A673 (cell line): ENCODE data around the gene MYO18A. TPM values are rescaled to one million over a fixed set of nuclear protein-coding genes. Genes with fewer than 3 reads are reported as not detected.

ENCODE experiments used
- BruUV-seq: library from RNA; stranded (reverse); fragments of 400-500 nt; replicated peaks from 2 replicates; lab custom pipeline; 2021; lab: Mats Ljungman, UMichigan
- CTCF ChIA-PET: fragments of 300-600 bp; sonication (Branson Sonifier 250); formaldehyde crosslinking; loops from one replicate; lab custom pipeline; 2022; ENCODE audit warnings: antibody characterized with exemption; lab: Charles Lee
- POLR2A ChIA-PET: fragments of 300-600 bp; sonication (Branson Sonifier 250); formaldehyde crosslinking; loops from one replicate; lab custom pipeline; 2022; ENCODE audit warnings: antibody characterized with exemption; ENCODE audit not compliant: low non-redundant PET; lab: Charles Lee
- DNase-seq: peaks from one replicate; pipeline ENCODE4 v3.0.0-alpha.2; 2015; ENCODE audit warnings: low spot score
- H3K27ac ChIP-seq: fragments of 200-600 bp; sonication (generic); 2 replicates; pipeline ENCODE4 v1.5.1; 2016; ENCODE audit warnings: mixed run types, low read depth, mild to moderate bottlenecking, mixed read lengths, antibody characterized with exemption, low read length; ENCODE audit not compliant: poor library complexity, severe bottlenecking
- H3K27me3 ChIP-seq: fragments of 200-600 bp; sonication (generic); replicated peaks from 2 replicates; pipeline ENCODE4 v1.6.1; 2017; ENCODE audit warnings: mixed run types, low read depth, mild to moderate bottlenecking, mixed read lengths, antibody characterized with exemption, low read length; ENCODE audit not compliant: insufficient read depth, poor library complexity
- H3K36me3 ChIP-seq: fragments of 200-600 bp; sonication (generic); 2 replicates; pipeline ENCODE4 v1.6.1; 2016; ENCODE audit warnings: mixed run types, mild to moderate bottlenecking, mixed read lengths, antibody characterized with exemption, low read length; ENCODE audit not compliant: insufficient read depth, poor library complexity, severe bottlenecking
- H3K4me1 ChIP-seq: fragments of 200-600 bp; sonication (generic); 2 replicates; pipeline ENCODE4 v1.6.1; 2017; ENCODE audit warnings: mixed run types, mild to moderate bottlenecking, mixed read lengths, antibody characterized with exemption, low read length; ENCODE audit not compliant: insufficient read depth, poor library complexity, severe bottlenecking
- H3K4me3 ChIP-seq: fragments of 200-600 bp; sonication (generic); 2 replicates; pipeline ENCODE4 v1.5.1; 2016; ENCODE audit warnings: low read depth, mixed run types, mild to moderate bottlenecking, mixed read lengths, low read length; ENCODE audit not compliant: poor library complexity, severe bottlenecking
- H3K9me3 ChIP-seq: fragments of 200-600 bp; sonication (generic); 2 replicates; pipeline ENCODE4 v1.6.1; 2016; ENCODE audit warnings: mixed run types, low read depth, mild to moderate bottlenecking, mixed read lengths, antibody characterized with exemption, low read length; ENCODE audit not compliant: poor library complexity, severe bottlenecking
- EZH2 ChIP-seq: fragments of 200-600 bp; sonication (generic); IDR thresholded peaks from 2 replicates; pipeline ENCODE4 v1.6.1; 2017; ENCODE audit warnings: borderline replicate concordance, low read depth, mild to moderate bottlenecking, mixed read lengths, antibody characterized with exemption, low read length; ENCODE audit not compliant: poor library complexity, severe bottlenecking
- intact Hi-C: fragments of 100-400 bp; cut with micrococcal nuclease; formaldehyde crosslinking; loops from one replicate; pipeline ENCODE4 v1.10.0; 2022; ENCODE audit not compliant: unreplicated experiment
- total RNA-seq: library from RNA; stranded (reverse); gene quantifications from 2 replicates; pipeline ENCODE4 v1.2.3, GENCODE V29; 2021
- TF ChIP-seq, protein P1 (sequence below): fragments of 300-800, 200-600 bp; sonication (generic); conservative IDR thresholded peaks from 2 replicates; pipeline ENCODE4 v1.5.1; 2017; ENCODE audit warnings: low read depth, mild to moderate bottlenecking, antibody characterized with exemption, low read length, moderate library complexity, mixed read lengths

MYO18A gene
- total RNA-seq, 1 experiment from 2014 or later: 26.6 TPM

DNA sequence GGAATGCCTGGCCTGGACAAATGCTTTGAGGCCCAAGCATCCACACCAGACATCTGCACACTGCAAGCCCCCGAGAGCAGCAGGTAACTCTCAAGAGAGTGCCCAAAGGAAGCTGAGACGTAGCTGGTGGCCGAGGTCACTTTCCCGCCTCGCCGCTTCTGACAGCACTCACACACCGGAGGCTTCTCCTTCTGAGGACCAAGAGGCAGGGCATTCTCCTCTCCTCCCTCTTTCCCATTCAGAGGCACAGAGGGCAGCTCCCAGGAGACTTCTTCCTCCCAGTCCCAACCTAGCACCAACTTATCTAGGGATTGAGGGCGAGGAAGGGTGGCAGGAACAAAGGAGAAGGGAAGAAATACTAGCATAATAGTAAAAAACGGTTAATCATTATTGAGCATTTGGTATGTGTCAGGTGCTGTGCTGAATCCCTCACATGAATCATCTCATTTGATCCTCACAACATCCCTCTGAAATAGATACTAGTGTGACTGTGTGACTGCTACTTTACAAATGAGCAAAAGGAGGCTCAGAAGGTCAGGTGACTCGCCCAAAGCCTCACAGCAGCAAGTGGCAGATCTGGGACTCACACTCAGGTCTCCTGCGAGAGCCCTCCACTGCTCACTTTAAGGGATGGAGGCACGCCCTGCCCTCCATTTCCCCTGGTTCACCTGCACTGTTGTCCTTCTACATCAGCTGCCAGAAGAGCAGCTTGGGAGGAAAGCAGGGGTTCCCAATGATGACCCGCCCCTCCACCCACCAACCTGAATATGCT lies 41.8 kb downstream of the MYO18A start:
- DNase-seq: no peak
- Histone ChIP-seq H3K36me3 (no peaks in the 10 kb centered on the region), H3K27me3 (no peaks in the 10 kb centered on the region), H3K4me3 (no peak overlapping the region), H3K4me1 (peaks cover 21% of the 10 kb centered on the region), H3K27ac (no peak overlapping the region), H3K9me3 (no peaks in the 10 kb centered on the region)
- intact Hi-C loops: no loop called here
- no peak for TF ChIP-seq EZH2
- TF ChIP-seq, protein P1, sequence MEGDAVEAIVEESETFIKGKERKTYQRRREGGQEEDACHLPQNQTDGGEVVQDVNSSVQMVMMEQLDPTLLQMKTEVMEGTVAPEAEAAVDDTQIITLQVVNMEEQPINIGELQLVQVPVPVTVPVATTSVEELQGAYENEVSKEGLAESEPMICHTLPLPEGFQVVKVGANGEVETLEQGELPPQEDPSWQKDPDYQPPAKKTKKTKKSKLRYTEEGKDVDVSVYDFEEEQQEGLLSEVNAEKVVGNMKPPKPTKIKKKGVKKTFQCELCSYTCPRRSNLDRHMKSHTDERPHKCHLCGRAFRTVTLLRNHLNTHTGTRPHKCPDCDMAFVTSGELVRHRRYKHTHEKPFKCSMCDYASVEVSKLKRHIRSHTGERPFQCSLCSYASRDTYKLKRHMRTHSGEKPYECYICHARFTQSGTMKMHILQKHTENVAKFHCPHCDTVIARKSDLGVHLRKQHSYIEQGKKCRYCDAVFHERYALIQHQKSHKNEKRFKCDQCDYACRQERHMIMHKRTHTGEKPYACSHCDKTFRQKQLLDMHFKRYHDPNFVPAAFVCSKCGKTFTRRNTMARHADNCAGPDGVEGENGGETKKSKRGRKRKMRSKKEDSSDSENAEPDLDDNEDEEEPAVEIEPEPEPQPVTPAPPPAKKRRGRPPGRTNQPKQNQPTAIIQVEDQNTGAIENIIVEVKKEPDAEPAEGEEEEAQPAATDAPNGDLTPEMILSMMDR: no peak
- POLR2A ChIA-PET: no interaction called here
- BruUV-seq: no TSS peak
- CTCF ChIA-PET: interaction anchor here (1.0 kb wide), 1 partner anchor 9 kb away, joined by 3 read pairs; no protein-coding TSS in a partner anchor

DNA sequence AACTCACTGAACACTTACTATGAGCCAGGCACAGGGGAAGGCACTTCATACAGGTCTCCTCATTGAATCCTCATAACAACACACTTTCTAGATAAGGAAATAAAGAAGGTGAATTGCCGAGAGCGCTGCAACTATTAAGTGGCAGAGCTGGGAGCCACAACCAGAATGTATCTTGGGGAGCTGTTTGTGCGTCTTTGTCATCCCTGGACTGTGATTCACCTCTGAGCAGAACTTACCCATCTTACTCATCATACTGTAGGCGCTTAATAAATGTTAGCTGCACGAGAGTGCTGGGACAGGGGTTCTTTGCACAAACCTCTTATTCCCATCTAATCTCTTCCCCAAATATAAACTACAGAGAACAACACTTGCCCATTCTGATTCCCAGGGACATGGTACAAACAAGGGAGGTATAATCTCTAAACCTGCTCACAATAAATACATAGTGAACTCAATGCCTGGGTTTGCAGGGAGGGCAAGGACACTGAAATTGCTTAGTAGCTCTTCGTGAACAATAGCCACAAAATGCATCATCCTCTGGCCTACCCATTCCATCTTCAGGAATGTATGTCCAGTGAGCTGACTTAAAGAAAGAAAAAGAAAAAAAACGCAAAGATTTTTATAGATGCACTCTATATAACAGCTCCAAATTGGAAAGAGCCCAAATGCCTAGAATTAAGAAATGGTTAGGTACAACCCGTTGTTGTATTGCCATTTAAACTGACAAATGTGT lies 43.0 kb downstream of the MYO18A start:
- H3K9me3 ChIP-seq: no peaks in the 10 kb centered on the region
- TF ChIP-seq, protein P1: no peak
- TF ChIP-seq EZH2: no peak
- no peaks in the 10 kb centered on the region for H3K27me3 ChIP-seq
- no peak overlapping the region for H3K4me3 ChIP-seq
- H3K4me1 ChIP-seq: peaks cover 21% of the 10 kb centered on the region
- CTCF ChIA-PET: interaction anchor here (1.0 kb wide), 1 partner anchor 10 kb away, joined by 3 read pairs; no protein-coding TSS in a partner anchor
- no peak overlapping the region for H3K27ac ChIP-seq
- no peak for DNase-seq
- no peaks in the 10 kb centered on the region for H3K36me3 ChIP-seq
- POLR2A ChIA-PET: interaction anchor here (0.6 kb wide), 2 partner anchors 239 to 294 kb away, joined by 3 read pairs; partner anchors contain the start of gene FAM222B
- intact Hi-C loops: no loop called here
- BruUV-seq: no TSS peak

DNA sequence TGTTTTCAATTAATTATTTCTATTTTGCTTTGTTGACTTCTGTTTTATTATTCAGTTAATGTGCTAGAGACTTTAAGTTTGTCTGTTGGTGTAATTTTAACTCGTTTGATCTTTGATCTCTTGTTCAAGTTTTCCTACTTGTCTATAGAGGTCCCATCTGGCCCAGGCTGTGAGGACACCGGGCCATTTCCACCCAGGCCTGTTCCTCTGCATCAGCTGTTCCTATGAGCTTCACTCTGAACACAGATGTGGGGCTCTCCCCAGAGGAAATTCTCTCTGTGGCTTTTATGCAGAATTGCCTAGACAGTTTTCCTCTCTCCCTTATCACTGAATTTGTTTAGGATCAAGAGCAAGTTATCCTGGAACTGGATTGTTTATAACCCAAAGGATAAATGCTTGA lies 44.7 kb downstream of the MYO18A start:
- no peak for TF ChIP-seq EZH2
- TF ChIP-seq, protein P1: no peak
- intact Hi-C loops: no loop called here
- Histone ChIP-seq H3K4me1 (peaks cover 10% of the 10 kb centered on the region), H3K27ac (no peak overlapping the region), H3K9me3 (no peaks in the 10 kb centered on the region), H3K27me3 (no peaks in the 10 kb centered on the region), H3K4me3 (no peak overlapping the region), H3K36me3 (no peaks in the 10 kb centered on the region)
- ChIA-PET CTCF (interaction anchor here (1.6 kb wide), 1 partner anchor 18 kb away, joined by 4 read pairs; no protein-coding TSS in a partner anchor), POLR2A (no interaction called here)
- no peak for DNase-seq
- no TSS peak for BruUV-seq
